Ascending aorta (tissue), 2 donors: Measurements from ENCODE around the gene CRISPLD2. TPM values are rescaled to one million over a fixed set of nuclear protein-coding genes. Genes with fewer than 3 reads are reported as not detected.

Source experiments
- DNase-seq, 2 donors: peaks; one replicate each; pipeline ENCODE4 v3.0.0-alpha.2; 2019; ENCODE audit warnings: low spot score in 2 of 2
- H3K27ac ChIP-seq, 2 donors: fragments of 200-600 bp; sonication (generic); one replicate each; pipeline ENCODE4 v1.5.1; 2016 to 2017; ENCODE audit warnings: mild to moderate bottlenecking in 1 of 2
- H3K27me3 ChIP-seq: fragments of 200-600 bp; sonication (generic); one replicate; pipeline ENCODE4 v1.5.1; 2017
- H3K36me3 ChIP-seq, 2 donors: fragments of 200-600 bp; sonication (generic); one replicate each; pipeline ENCODE4 v1.5.1; 2016
- H3K4me1 ChIP-seq, 2 donors: fragments of 200-600 bp; sonication (generic); one replicate each; pipeline ENCODE4 v1.5.1; 2016 to 2017; ENCODE audit warnings: mild to moderate bottlenecking in 1 of 2
- H3K4me3 ChIP-seq, 2 donors: fragments of 200-600 bp; sonication (generic); one replicate each; pipeline ENCODE4 v1.5.1; 2016 to 2017; ENCODE audit warnings: mild to moderate bottlenecking in 1 of 2
- H3K9me3 ChIP-seq, 2 donors: fragments of 200-600 bp; sonication (generic); one replicate each; pipeline ENCODE4 v1.5.1; 2016
- CTCF ChIP-seq, 3 experiments: fragments of 200-600 bp in 2 of 3; fragments of 450-650 bp in 1 of 3; sonication (generic) in 2 of 3; IDR thresholded peaks; one replicate each; pipeline ENCODE4 v1.5.1; 2016 to 2019; ENCODE audit warnings: antibody characterized with exemption in 3 of 3, mild to moderate bottlenecking in 1 of 3, moderate library complexity in 1 of 3
- intact Hi-C: fragments of 100-400 bp; cut with DNase I; formaldehyde crosslinking; loops from one replicate; pipeline ENCODE4 v1.15.1; 2023
- total RNA-seq: library from RNA; depleted of rRNA; stranded (reverse); fragments of >200 nt; gene quantifications from one replicate; pipeline ENCODE4 v1.1.0, GENCODE V29; 2016

CRISPLD2 gene, protein sequence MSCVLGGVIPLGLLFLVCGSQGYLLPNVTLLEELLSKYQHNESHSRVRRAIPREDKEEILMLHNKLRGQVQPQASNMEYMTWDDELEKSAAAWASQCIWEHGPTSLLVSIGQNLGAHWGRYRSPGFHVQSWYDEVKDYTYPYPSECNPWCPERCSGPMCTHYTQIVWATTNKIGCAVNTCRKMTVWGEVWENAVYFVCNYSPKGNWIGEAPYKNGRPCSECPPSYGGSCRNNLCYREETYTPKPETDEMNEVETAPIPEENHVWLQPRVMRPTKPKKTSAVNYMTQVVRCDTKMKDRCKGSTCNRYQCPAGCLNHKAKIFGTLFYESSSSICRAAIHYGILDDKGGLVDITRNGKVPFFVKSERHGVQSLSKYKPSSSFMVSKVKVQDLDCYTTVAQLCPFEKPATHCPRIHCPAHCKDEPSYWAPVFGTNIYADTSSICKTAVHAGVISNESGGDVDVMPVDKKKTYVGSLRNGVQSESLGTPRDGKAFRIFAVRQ
- total RNA-seq = 204 TPM

GRCh38 chr16:84819644-84820304, at the start of gene CRISPLD2:
Gene CRISPLD2, plus strand, starts transcription at chr16:84819985. Its CDS starts 18,511 bp downstream, at chr16:84838496.
- Histone ChIP-seq H3K27ac (peak within 1 kb of the TSS in 1 of 2 donors; percentile 59), H3K4me3 (peak within 1 kb of the TSS; percentile 48 to 67), H3K4me1 (peaks cover 4 to 11% of the 10 kb centered on the region in 2 donors), H3K36me3 (no peaks in the 10 kb centered on the region), H3K9me3 (no peaks in the 10 kb centered on the region), H3K27me3 (no peaks in the 10 kb centered on the region)
- peak; percentile 64 to 94 for DNase-seq
- TF ChIP-seq CTCF (IDR thresholded peaks at IDR 0.05) = peak in 1 of 3 experiments; percentile 13
- intact Hi-C loops = no loop called here

- Histone ChIP-seq H3K4me1 (no peaks in the 10 kb centered on the region), H3K27me3 (no peaks in the 10 kb centered on the region), H3K9me3 (no peaks in the 10 kb centered on the region), H3K4me3 (no peak overlapping the region), H3K36me3 (peaks cover 50 to 83% of the 10 kb centered on the region in 2 donors), H3K27ac (no peak overlapping the region)
- DNase-seq = no peak
- intact Hi-C loops = no loop called here
- TF ChIP-seq CTCF (IDR thresholded peaks at IDR 0.05) = no peak
Observed at GRCh38 chr16:84773312-84773711, 46.5 kb upstream of the CRISPLD2 start.

DNA sequence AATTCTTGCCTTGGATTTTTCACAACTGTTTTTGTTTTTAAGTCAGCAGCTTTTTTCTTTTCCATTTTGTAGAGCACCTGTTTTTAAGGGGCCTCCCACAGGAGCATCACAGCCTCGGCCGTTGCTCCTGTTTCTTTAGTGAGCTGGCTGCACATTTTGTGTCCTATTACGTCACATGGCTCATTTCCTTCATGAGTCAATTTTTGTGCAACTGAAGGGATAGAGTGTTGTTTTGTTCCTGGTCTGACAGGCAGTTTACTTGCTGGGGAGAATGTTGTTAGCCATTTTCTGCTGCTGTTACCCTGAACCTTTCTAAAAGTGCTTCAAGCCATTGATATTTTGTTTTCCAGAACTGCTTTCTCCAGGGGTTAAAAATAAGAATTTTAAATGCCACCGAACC, 45.0 kb upstream of the CRISPLD2 start:
- intact Hi-C loops = no loop called here

GRCh38 chr16:84775262-84775810, 44.4 kb upstream of the CRISPLD2 start:
- no peak for DNase-seq
- intact Hi-C loops = no loop called here
- no peaks in the 10 kb centered on the region for H3K27me3 ChIP-seq
- H3K9me3 ChIP-seq = no peaks in the 10 kb centered on the region
- no peaks in the 10 kb centered on the region for H3K4me1 ChIP-seq
- H3K27ac ChIP-seq = no peak overlapping the region
- TF ChIP-seq CTCF (IDR thresholded peaks at IDR 0.05) = no peak
- no peak overlapping the region for H3K4me3 ChIP-seq
- peaks cover 50 to 82% of the 10 kb centered on the region in 2 donors for H3K36me3 ChIP-seq

More for the DNA sequence above, 45.0 kb upstream of the CRISPLD2 start:
- no peak for TF ChIP-seq CTCF (IDR thresholded peaks at IDR 0.05)
- no peak overlapping the region for H3K27ac ChIP-seq
- DNase-seq = no peak
- no peak overlapping the region for H3K4me3 ChIP-seq
- H3K27me3 ChIP-seq = no peaks in the 10 kb centered on the region
- H3K4me1 ChIP-seq = no peaks in the 10 kb centered on the region
- H3K9me3 ChIP-seq = no peaks in the 10 kb centered on the region
- H3K36me3 ChIP-seq = peaks cover 48 to 80% of the 10 kb centered on the region in 2 donors

GRCh38 chr16:84777435-84777834, 42.4 kb upstream of the CRISPLD2 start:
- Histone ChIP-seq H3K4me1 (no peaks in the 10 kb centered on the region), H3K27ac (no peak overlapping the region), H3K4me3 (no peak overlapping the region), H3K9me3 (no peaks in the 10 kb centered on the region), H3K36me3 (peaks cover 50 to 69% of the 10 kb centered on the region in 2 donors), H3K27me3 (no peaks in the 10 kb centered on the region)
- intact Hi-C loops = no loop called here
- no peak for TF ChIP-seq CTCF (IDR thresholded peaks at IDR 0.05)
- DNase-seq = no peak
